Breast epithelium (tissue), 4 donors: ENCODE results near the gene GNB1L. TPM values are rescaled to one million over a fixed set of nuclear protein-coding genes. Genes with fewer than 3 reads are reported as not detected.

Source experiments
- DNase-seq, 2 donors: peaks; one replicate each; pipeline ENCODE4 v3.0.0-alpha.2; 2019; ENCODE audit warnings: low spot score in 2 of 2
- H3K27ac ChIP-seq, 2 donors: fragments of 200-600 bp; sonication (generic) in 1 of 2; one replicate each; pipeline ENCODE4 v1.5.1; 2016 to 2019; ENCODE audit warnings: mild to moderate bottlenecking in 1 of 2
- H3K27me3 ChIP-seq, 2 donors: fragments of 200-600 bp; sonication (generic) in 1 of 2; one replicate each; pipeline versions ENCODE4 v1.5.1 to v1.6.0; 2017 to 2019; ENCODE audit warnings: control low read depth in 1 of 2, mild to moderate bottlenecking in 1 of 2
- H3K36me3 ChIP-seq: fragments of 200-600 bp; one replicate; pipeline ENCODE4 v1.5.1; 2019
- H3K4me1 ChIP-seq, 2 donors: fragments of 200-600 bp; sonication (generic); one replicate each; pipeline ENCODE4 v1.5.1; 2016 to 2019; ENCODE audit warnings: control low read depth in 1 of 2
- H3K4me3 ChIP-seq, 3 donors: fragments of 200-600 bp; sonication (generic); 1 replicate in 2 of 3; 2 replicates in 1 of 3; pipeline ENCODE4 v1.5.1; 2016 to 2019; ENCODE audit warnings: mild to moderate bottlenecking in 3 of 3, moderate library complexity in 2 of 3
- H3K9me3 ChIP-seq, 2 donors: fragments of 200-600 bp; sonication (generic) in 1 of 2; one replicate each; pipeline ENCODE4 v1.5.1; 2016 to 2019; ENCODE audit warnings: control low read depth in 1 of 2
- CTCF ChIP-seq, 3 donors: fragments of 450-650 bp; IDR thresholded peaks; one replicate each; pipeline ENCODE4 v1.5.1; 2016 to 2017; ENCODE audit warnings: antibody characterized with exemption in 3 of 3, mild to moderate bottlenecking in 3 of 3, moderate library complexity in 3 of 3
- POLR2A ChIP-seq: fragments of 450-650 bp; IDR thresholded peaks from one replicate; pipeline ENCODE4 v1.6.1; 2016; ENCODE audit warnings: antibody characterized with exemption, mild to moderate bottlenecking, moderate library complexity
- POLR2AphosphoS5 ChIP-seq, 3 donors: sonication (generic); formaldehyde crosslinking; IDR thresholded peaks; one replicate each; pipeline ENCODE4 v1.6.1; 2017; ENCODE audit warnings: antibody characterized with exemption in 3 of 3
- intact Hi-C: fragments of 100-400 bp; cut with DNase I; formaldehyde crosslinking; loops from one replicate; pipeline ENCODE4 v1.15.1; 2023; ENCODE audit warnings: low total_unique reads
- total RNA-seq, 3 donors: library from RNA; depleted of rRNA; stranded (reverse); fragments of >200 nt; gene quantifications; one replicate each; pipeline ENCODE4 v1.1.0, GENCODE V29; 2016

Gene GNB1L
- total RNA-seq, 3 donors from 2014 or later, result 5.6 to 8.2 (median 6.3) TPM

GRCh38 chr22:19772673-19773469 is 81.8 kb downstream of the GNB1L start:
- H3K27me3 ChIP-seq, result peaks cover 0 to 8% of the 10 kb centered on the region in 2 donors

GRCh38 chr22:19772422-19772672 is 82.3 kb downstream of the GNB1L start:
- peaks cover 0 to 12% of the 10 kb centered on the region in 2 donors for H3K27me3 ChIP-seq
- TF ChIP-seq POLR2A (no peak), POLR2AphosphoS5 (IDR thresholded peaks at IDR 0.05) (no peak), CTCF (IDR thresholded peaks at IDR 0.05) (no peak)

More at GRCh38 chr22:19772673-19773469, 81.8 kb downstream of the GNB1L start:
- Histone ChIP-seq H3K27ac (peak overlapping the region in 1 of 2 donors; percentile 12), H3K4me1 (no peaks in the 10 kb centered on the region), H3K4me3 (no peak overlapping the region), H3K36me3 (no peaks in the 10 kb centered on the region), H3K9me3 (no peaks in the 10 kb centered on the region)
- TF ChIP-seq CTCF (IDR thresholded peaks at IDR 0.05), result no peak
- no peak for TF ChIP-seq POLR2A
- TF ChIP-seq POLR2AphosphoS5 (IDR thresholded peaks at IDR 0.05), result no peak
- intact Hi-C loops, result no loop called here
- no peak for DNase-seq

GRCh38 chr22:19770349-19771220 is 84.1 kb downstream of the GNB1L start:
- Histone ChIP-seq H3K4me1 (peaks cover 0 to 4% of the 10 kb centered on the region in 2 donors), H3K27me3 (peaks cover 0 to 18% of the 10 kb centered on the region in 2 donors), H3K4me3 (no peak overlapping the region), H3K27ac (no peak overlapping the region), H3K9me3 (no peaks in the 10 kb centered on the region), H3K36me3 (no peaks in the 10 kb centered on the region)
- TF ChIP-seq POLR2AphosphoS5 (IDR thresholded peaks at IDR 0.05), result no peak
- no peak for TF ChIP-seq CTCF (IDR thresholded peaks at IDR 0.05)
- TF ChIP-seq POLR2A, result no peak
- no peak for DNase-seq
- intact Hi-C loops, result no loop called here

More at GRCh38 chr22:19772422-19772672, 82.3 kb downstream of the GNB1L start:
- DNase-seq, result no peak
- Histone ChIP-seq H3K36me3 (no peaks in the 10 kb centered on the region), H3K4me1 (peaks cover 0 to 2% of the 10 kb centered on the region in 2 donors), H3K27ac (no peak overlapping the region), H3K9me3 (no peaks in the 10 kb centered on the region), H3K4me3 (no peak overlapping the region)
- intact Hi-C loops, result no loop called here

GRCh38 chr22:19769393-19769715 is 85.3 kb downstream of the GNB1L start:
- Histone ChIP-seq H3K9me3 (no peaks in the 10 kb centered on the region), H3K4me1 (peaks cover 0 to 4% of the 10 kb centered on the region in 2 donors), H3K27me3 (peaks cover 0 to 25% of the 10 kb centered on the region in 2 donors), H3K36me3 (no peaks in the 10 kb centered on the region), H3K27ac (no peak overlapping the region), H3K4me3 (no peak overlapping the region)
- intact Hi-C loops, result no loop called here
- DNase-seq, result no peak
- TF ChIP-seq POLR2AphosphoS5 (IDR thresholded peaks at IDR 0.05), result no peak
- no peak for TF ChIP-seq CTCF (IDR thresholded peaks at IDR 0.05)
- no peak for TF ChIP-seq POLR2A
